HEK293 (cell line): Measurements from ENCODE around the gene GARRE1.

Experiments
- CTCF ChIA-PET: fragments of 350-600 bp; formaldehyde crosslinking; extraction: SDS; loops from one replicate; lab custom pipeline; 2021; ENCODE audit warnings: antibody characterized with exemption; lab: Yijun Ruan, JAX
- POLR2A ChIA-PET: fragments of 300-600 bp; formaldehyde crosslinking; extraction: SDS; loops from one replicate; lab custom pipeline; 2020; ENCODE audit warnings: antibody characterized with exemption, inconsistent platforms; lab: Yijun Ruan, JAX
- H3K27ac ChIP-seq: fragments of 200-500 bp; sonication (Bioruptor generic); 2 replicates; pipeline ENCODE4 v1.5.1; 2014; ENCODE audit warnings: low read depth, low read length, control low read depth, inconsistent platforms; ENCODE audit errors: extremely low read depth
- H3K36me3 ChIP-seq, 2 experiments: fragments of 200-500 bp in 1 of 2; sonication (Bioruptor generic) in 1 of 2; 1 replicate in 1 of 2; 2 replicates in 1 of 2; pipeline ENCODE4 v1.5.1; 2014 to 2017; ENCODE audit warnings: inconsistent platforms in 2 of 2, low read length in 2 of 2; ENCODE audit not compliant: control insufficient read depth in 2 of 2, insufficient read depth in 1 of 2
- H3K4me1 ChIP-seq: fragments of 200-500 bp; sonication (Bioruptor generic); 2 replicates; pipeline ENCODE4 v1.5.1; 2014; ENCODE audit warnings: mild to moderate bottlenecking, low read length, inconsistent platforms; ENCODE audit not compliant: control insufficient read depth, insufficient read depth
- H3K4me3 ChIP-seq: 2 replicates; pipeline ENCODE4 v1.5.1; 2011; ENCODE audit warnings: low read depth, mild to moderate bottlenecking, control low read depth, low read length, moderate library complexity
- H3K9me3 ChIP-seq: fragments of 200-500 bp; sonication (Bioruptor generic); 2 replicates; pipeline ENCODE4 v1.5.1; 2014; ENCODE audit warnings: low read depth, low read length, inconsistent platforms; ENCODE audit not compliant: control insufficient read depth, insufficient read depth
- BCL11B ChIP-seq: fragments of 450-650 bp; formaldehyde crosslinking; IDR thresholded peaks from 2 replicates; pipeline ENCODE4 v1.5.1; 2016; ENCODE audit warnings: low read depth, missing biosample characterization, missing genetic modification characterization
- GFI1B ChIP-seq: fragments of 450-650 bp; formaldehyde crosslinking; IDR thresholded peaks from 2 replicates; pipeline ENCODE4 v1.5.1; 2016; ENCODE audit warnings: missing biosample characterization, missing genetic modification characterization
- GLIS1 ChIP-seq: fragments of 450-650 bp; formaldehyde crosslinking; IDR thresholded peaks from 2 replicates; pipeline ENCODE4 v1.5.1; 2016; ENCODE audit warnings: missing biosample characterization, missing genetic modification characterization
- KLF10 ChIP-seq: fragments of 450-650 bp; IDR thresholded peaks from 2 replicates; pipeline ENCODE4 v1.5.1; 2018; ENCODE audit warnings: missing biosample characterization, mild to moderate bottlenecking, missing genetic modification characterization
- KLF17 ChIP-seq: fragments of 450-650 bp; formaldehyde crosslinking; IDR thresholded peaks from 2 replicates; pipeline ENCODE4 v1.5.1; 2016; ENCODE audit warnings: missing biosample characterization, missing genetic modification characterization
- PRDM1 ChIP-seq: fragments of 450-650 bp; formaldehyde crosslinking; IDR thresholded peaks from 2 replicates; pipeline ENCODE4; 2016; ENCODE audit warnings: missing biosample characterization, missing genetic modification characterization
- ZBTB8A ChIP-seq: fragments of 450-650 bp; formaldehyde crosslinking; IDR thresholded peaks from 2 replicates; pipeline ENCODE4 v1.5.1; 2016; ENCODE audit warnings: missing biosample characterization, missing genetic modification characterization
- ZFP41 ChIP-seq: fragments of 450-650 bp; formaldehyde crosslinking; IDR thresholded peaks from 2 replicates; pipeline ENCODE4 v1.5.1; 2016; ENCODE audit warnings: missing biosample characterization, missing genetic modification characterization, borderline replicate concordance
- ZNF146 ChIP-seq: fragments of 450-650 bp; formaldehyde crosslinking; IDR thresholded peaks from 2 replicates; pipeline ENCODE4 v1.5.1; 2016; ENCODE audit warnings: missing biosample characterization, missing genetic modification characterization
- ZNF184 ChIP-seq: fragments of 450-650 bp; IDR thresholded peaks from 2 replicates; pipeline ENCODE4 v1.5.1; 2018; ENCODE audit warnings: missing biosample characterization, mild to moderate bottlenecking, missing genetic modification characterization
- ZNF19 ChIP-seq: fragments of 450-650 bp; formaldehyde crosslinking; IDR thresholded peaks from 2 replicates; pipeline ENCODE4; 2016; ENCODE audit warnings: missing biosample characterization, missing genetic modification characterization, low read depth
- ZNF202 ChIP-seq: fragments of 450-650 bp; formaldehyde crosslinking; IDR thresholded peaks from 2 replicates; pipeline ENCODE4 v1.5.1; 2016; ENCODE audit warnings: missing biosample characterization, missing genetic modification characterization, borderline replicate concordance
- ZNF211 ChIP-seq: fragments of 450-650 bp; formaldehyde crosslinking; IDR thresholded peaks from 2 replicates; pipeline ENCODE4 v1.5.1; 2016; ENCODE audit warnings: low read depth, missing biosample characterization, missing genetic modification characterization
- ZNF280C ChIP-seq: fragments of 450-650 bp; formaldehyde crosslinking; IDR thresholded peaks from 2 replicates; pipeline ENCODE4 v1.5.1; 2016; ENCODE audit warnings: missing biosample characterization, missing genetic modification characterization
- ZNF302 ChIP-seq: fragments of 450-650 bp; formaldehyde crosslinking; IDR thresholded peaks from 2 replicates; pipeline ENCODE4 v1.5.1; 2016; ENCODE audit warnings: missing biosample characterization, missing genetic modification characterization, low read depth
- ZNF366 ChIP-seq: fragments of 450-650 bp; formaldehyde crosslinking; conservative IDR thresholded peaks from 2 replicates; pipeline ENCODE4 v1.5.1; 2016; ENCODE audit warnings: missing biosample characterization, missing genetic modification characterization
- ZNF530 ChIP-seq: fragments of 450-650 bp; formaldehyde crosslinking; IDR thresholded peaks from 2 replicates; pipeline ENCODE4 v1.5.1; 2016; ENCODE audit warnings: low read depth, missing biosample characterization, missing genetic modification characterization
- ZNF639 ChIP-seq: fragments of 450-650 bp; formaldehyde crosslinking; IDR thresholded peaks from 2 replicates; pipeline ENCODE4 v1.5.1; 2016; ENCODE audit warnings: missing biosample characterization, missing genetic modification characterization
- ZNF768 ChIP-seq: fragments of 450-650 bp; formaldehyde crosslinking; IDR thresholded peaks from 2 replicates; pipeline ENCODE4 v1.5.1; 2018; ENCODE audit warnings: missing biosample characterization, mild to moderate bottlenecking, missing genetic modification characterization
- ZNF791 ChIP-seq: fragments of 450-650 bp; formaldehyde crosslinking; IDR thresholded peaks from 2 replicates; pipeline ENCODE4 v1.5.1; 2016; ENCODE audit warnings: missing biosample characterization, missing genetic modification characterization
- ZSCAN23 ChIP-seq: fragments of 450-650 bp; formaldehyde crosslinking; IDR thresholded peaks from 2 replicates; pipeline ENCODE4 v1.5.1; 2016; ENCODE audit warnings: missing biosample characterization, missing genetic modification characterization
- TF ChIP-seq, protein P1 (sequence below): fragments of 450-650 bp; formaldehyde crosslinking; IDR thresholded peaks from 2 replicates; pipeline ENCODE4 v1.5.1; 2016; ENCODE audit warnings: missing biosample characterization, missing genetic modification characterization
- TF ChIP-seq, protein P2 (sequence below): fragments of 450-650 bp; formaldehyde crosslinking; IDR thresholded peaks from 2 replicates; pipeline ENCODE4 v1.5.1; 2016; ENCODE audit warnings: missing biosample characterization, missing genetic modification characterization
- TF ChIP-seq, protein P3 (sequence below): fragments of 450-650 bp; formaldehyde crosslinking; conservative IDR thresholded peaks from 2 replicates; pipeline ENCODE4 v1.5.1; 2016; ENCODE audit warnings: low read depth, missing biosample characterization, missing genetic modification characterization

The GARRE1 gene

DNA sequence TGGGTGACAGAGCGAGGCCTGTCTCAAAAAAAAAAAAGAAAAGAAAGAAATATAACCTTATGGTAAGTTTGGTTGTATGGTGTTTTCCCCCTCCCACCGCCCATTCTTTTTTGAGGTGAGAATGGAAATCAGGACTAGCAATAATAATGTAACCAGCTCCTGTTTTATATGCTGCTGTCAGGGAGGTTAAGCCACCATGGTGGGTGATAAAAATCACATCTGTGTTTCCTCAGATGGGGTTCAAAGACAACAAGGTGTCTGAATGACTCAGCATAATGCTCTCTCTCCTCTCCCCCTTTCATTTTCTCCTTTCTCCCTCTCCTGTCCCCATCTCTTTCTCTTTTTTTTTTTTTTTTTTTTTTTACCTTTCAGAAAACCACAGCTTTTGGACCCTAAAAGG is 28.3 kb upstream of the GARRE1 start:
- H3K4me3 ChIP-seq = no peak overlapping the region
- ChIA-PET CTCF (interaction anchor here (0.6 to 2.0 kb wide), 6 partner anchors 14 to 238 kb away, joined by 3 to 9 read pairs (median 4); no protein-coding TSS in a partner anchor), POLR2A (interaction anchor here (0.6 to 1.3 kb wide), 2 partner anchors 48 to 54 kb away, joined by 3 to 4 read pairs; no protein-coding TSS in a partner anchor)
- no peaks in the 10 kb centered on the region; the same call in 1 of the 2 replicates for H3K9me3 ChIP-seq
- H3K27ac ChIP-seq = no peak overlapping the region
- H3K36me3 ChIP-seq = peaks cover 99 to 100% of the 10 kb centered on the region in 2 experiments
- TF ChIP-seq ZNF366 (0 out of 2 replicates have a peak, but pooled peaks have one; percentile 11), ZNF791 (no peak), KLF10 (tag by site-specific recombination) (no peak), ZBTB8A (tag by site-specific recombination) (0 out of 2 replicates have a peak, but pooled peaks have one; percentile 38), PRDM1 (tag by site-specific recombination) (peak; percentile 99), GLIS1 (peak; percentile 51), ZNF184 (tag by site-specific recombination) (no peak), GFI1B (tag by site-specific recombination) (0 out of 2 replicates have a peak, but pooled peaks have one; percentile 11)
- TF ChIP-seq, protein P1, sequence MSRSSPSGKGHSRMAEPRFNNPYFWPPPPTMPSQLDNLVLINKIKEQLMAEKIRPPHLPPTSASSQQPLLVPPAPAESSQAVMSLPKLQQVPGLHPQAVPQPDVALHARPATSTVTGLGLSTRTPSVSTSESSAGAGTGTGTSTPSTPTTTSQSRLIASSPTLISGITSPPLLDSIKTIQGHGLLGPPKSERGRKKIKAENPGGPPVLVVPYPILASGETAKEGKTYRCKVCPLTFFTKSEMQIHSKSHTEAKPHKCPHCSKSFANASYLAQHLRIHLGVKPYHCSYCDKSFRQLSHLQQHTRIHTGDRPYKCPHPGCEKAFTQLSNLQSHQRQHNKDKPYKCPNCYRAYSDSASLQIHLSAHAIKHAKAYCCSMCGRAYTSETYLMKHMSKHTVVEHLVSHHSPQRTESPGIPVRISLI (tag by site-specific recombination) = peak; percentile 73; the same call in 1 of the 2 replicates
- H3K4me1 ChIP-seq = peaks cover 16% of the 10 kb centered on the region

- H3K9me3 ChIP-seq = no peaks in the 10 kb centered on the region; the same call in 1 of the 2 replicates
- H3K4me1 ChIP-seq = peaks cover 25% of the 10 kb centered on the region
- H3K36me3 ChIP-seq = peaks cover 84 to 85% of the 10 kb centered on the region in 2 experiments
- ChIA-PET CTCF (interaction anchor here (0.6 to 2.1 kb wide), 3 partner anchors 9 to 752 kb away, joined by 3 to 8 read pairs (median 3); no protein-coding TSS in a partner anchor), POLR2A (no interaction called here)
- no peak overlapping the region for H3K4me3 ChIP-seq
- H3K27ac ChIP-seq = no peak overlapping the region
- TF ChIP-seq, protein P2, sequence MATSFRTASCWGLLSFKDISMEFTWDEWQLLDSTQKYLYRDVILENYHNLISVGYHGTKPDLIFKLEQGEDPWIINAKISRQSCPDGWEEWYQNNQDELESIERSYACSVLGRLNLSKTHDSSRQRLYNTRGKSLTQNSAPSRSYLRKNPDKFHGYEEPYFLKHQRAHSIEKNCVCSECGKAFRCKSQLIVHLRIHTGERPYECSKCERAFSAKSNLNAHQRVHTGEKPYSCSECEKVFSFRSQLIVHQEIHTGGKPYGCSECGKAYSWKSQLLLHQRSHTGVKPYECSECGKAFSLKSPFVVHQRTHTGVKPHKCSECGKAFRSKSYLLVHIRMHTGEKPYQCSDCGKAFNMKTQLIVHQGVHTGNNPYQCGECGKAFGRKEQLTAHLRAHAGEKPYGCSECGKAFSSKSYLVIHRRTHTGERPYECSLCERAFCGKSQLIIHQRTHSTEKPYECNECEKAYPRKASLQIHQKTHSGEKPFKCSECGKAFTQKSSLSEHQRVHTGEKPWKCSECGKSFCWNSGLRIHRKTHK = no peak
- TF ChIP-seq ZNF280C (tag by site-specific recombination) = no peak
- no peak for TF ChIP-seq ZNF302 (tag by site-specific recombination)
- TF ChIP-seq ZNF530 (tag by site-specific recombination) = no peak
- no peak for TF ChIP-seq ZNF211
- TF ChIP-seq ZNF19 (tag by site-specific recombination) = no peak
- no peak for TF ChIP-seq ZNF639 (tag by site-specific recombination)
- TF ChIP-seq BCL11B = no peak
- TF ChIP-seq ZNF202 (tag by site-specific recombination) = no peak
- TF ChIP-seq ZNF768 (tag by site-specific recombination) = no peak
- no peak for TF ChIP-seq KLF17 (tag by site-specific recombination)
- TF ChIP-seq ZSCAN23 = no peak
- no peak for TF ChIP-seq ZNF146 (tag by site-specific recombination)
- TF ChIP-seq, protein P3, sequence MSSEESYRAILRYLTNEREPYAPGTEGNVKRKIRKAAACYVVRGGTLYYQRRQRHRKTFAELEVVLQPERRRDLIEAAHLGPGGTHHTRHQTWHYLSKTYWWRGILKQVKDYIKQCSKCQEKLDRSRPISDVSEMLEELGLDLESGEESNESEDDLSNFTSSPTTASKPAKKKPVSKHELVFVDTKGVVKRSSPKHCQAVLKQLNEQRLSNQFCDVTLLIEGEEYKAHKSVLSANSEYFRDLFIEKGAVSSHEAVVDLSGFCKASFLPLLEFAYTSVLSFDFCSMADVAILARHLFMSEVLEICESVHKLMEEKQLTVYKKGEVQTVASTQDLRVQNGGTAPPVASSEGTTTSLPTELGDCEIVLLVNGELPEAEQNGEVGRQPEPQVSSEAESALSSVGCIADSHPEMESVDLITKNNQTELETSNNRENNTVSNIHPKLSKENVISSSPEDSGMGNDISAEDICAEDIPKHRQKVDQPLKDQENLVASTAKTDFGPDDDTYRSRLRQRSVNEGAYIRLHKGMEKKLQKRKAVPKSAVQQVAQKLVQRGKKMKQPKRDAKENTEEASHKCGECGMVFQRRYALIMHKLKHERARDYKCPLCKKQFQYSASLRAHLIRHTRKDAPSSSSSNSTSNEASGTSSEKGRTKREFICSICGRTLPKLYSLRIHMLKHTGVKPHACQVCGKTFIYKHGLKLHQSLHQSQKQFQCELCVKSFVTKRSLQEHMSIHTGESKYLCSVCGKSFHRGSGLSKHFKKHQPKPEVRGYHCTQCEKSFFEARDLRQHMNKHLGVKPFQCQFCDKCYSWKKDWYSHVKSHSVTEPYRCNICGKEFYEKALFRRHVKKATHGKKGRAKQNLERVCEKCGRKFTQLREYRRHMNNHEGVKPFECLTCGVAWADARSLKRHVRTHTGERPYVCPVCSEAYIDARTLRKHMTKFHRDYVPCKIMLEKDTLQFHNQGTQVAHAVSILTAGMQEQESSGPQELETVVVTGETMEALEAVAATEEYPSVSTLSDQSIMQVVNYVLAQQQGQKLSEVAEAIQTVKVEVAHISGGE = no peak
- TF ChIP-seq ZFP41 = no peak
These were observed 26.0 kb upstream of the GARRE1 start for GRCh38 chr19:34228347-34228746.
